Hematopoietic multipotent progenitor cell treated with erythropoietin and hydrocortisone succinate and interleukin-3 and kit ligand, for 15 days (in vitro differentiated cells): ENCODE data around the gene MAT1A.
"Not testable (repeated sequence)": the region's sequence is repeated elsewhere in the genome, so short reads cannot be mapped to it uniquely, and the experiment has no call there.

ENCODE experiments used
- DNase-seq: peaks from one replicate; pipeline ENCODE4 v3.0.0-alpha.2; 2015; ENCODE audit warnings: low spot score

MAT1A gene

GRCh38 chr10:80264081-80265056 lies 25.1 kb downstream of the MAT1A start:
- no peak for DNase-seq

- no peak for DNase-seq
These were observed 28.0 kb downstream of the MAT1A start for GRCh38 chr10:80261316-80262030.

GRCh38 chr10:80260295-80261243 lies 28.9 kb downstream of the MAT1A start:
- DNase-seq: peak; percentile 43

GRCh38 chr10:80259405-80259871 lies 30.0 kb downstream of the MAT1A start:
- no peak for DNase-seq

GRCh38 chr10:80256798-80257197 lies 32.7 kb downstream of the MAT1A start:
- DNase-seq: not testable (repeated sequence)

- DNase-seq: not testable (repeated sequence)
These were observed 34.7 kb downstream of the MAT1A start for GRCh38 chr10:80254726-80255125.

- not testable (repeated sequence) for DNase-seq
These were observed 35.5 kb downstream of the MAT1A start for GRCh38 chr10:80253963-80254271.

- DNase-seq: no peak
These were observed 36.0 kb downstream of the MAT1A start for GRCh38 chr10:80253266-80253962.

- DNase-seq: no peak
These were observed 37.1 kb downstream of the MAT1A start for GRCh38 chr10:80252296-80252887.

- DNase-seq: not testable (repeated sequence)
These were observed 37.7 kb downstream of the MAT1A start for GRCh38 chr10:80251703-80252280.

GRCh38 chr10:80250399-80250798 lies 39.1 kb downstream of the MAT1A start:
- not testable (repeated sequence) for DNase-seq

- DNase-seq: not testable (repeated sequence)
These were observed 39.6 kb downstream of the MAT1A start for GRCh38 chr10:80249906-80250305.

- not testable (repeated sequence) for DNase-seq
These were observed 41.8 kb downstream of the MAT1A start for GRCh38 chr10:80247611-80248010.

- DNase-seq: not testable (repeated sequence)
These were observed 45.1 kb downstream of the MAT1A start for GRCh38 chr10:80244371-80244770.

GRCh38 chr10:80242341-80242740 lies 47.1 kb downstream of the MAT1A start:
- not testable (repeated sequence) for DNase-seq

GRCh38 chr10:80236457-80236856 lies 53.0 kb downstream of the MAT1A start:
- DNase-seq: not testable (repeated sequence)

- not testable (repeated sequence) for DNase-seq
These were observed 54.9 kb downstream of the MAT1A start for GRCh38 chr10:80234331-80235235.

- DNase-seq: not testable (repeated sequence)
These were observed 55.6 kb downstream of the MAT1A start for GRCh38 chr10:80233871-80234270.

GRCh38 chr10:80226723-80227122 lies 62.7 kb downstream of the MAT1A start:
- not testable (repeated sequence) for DNase-seq
